WTC11 (cell line): ENCODE measurements around the gene SHOC1. TPM values are rescaled to one million over a fixed set of nuclear protein-coding genes. Genes with fewer than 3 reads are reported as not detected.

Experiments used
- ATAC-seq: fragments of 200-7000 bp; cut with Tn5 transposase; 2 replicates; pipeline ENCODE4 v1.10.0; 2021; ENCODE audit warnings: mild to moderate bottlenecking, moderate library complexity
- CTCF ChIA-PET: fragments of 300-600 bp; sonication (Branson Sonifier 250); formaldehyde crosslinking; loops from one replicate; lab custom pipeline; 2021; ENCODE audit warnings: antibody characterized with exemption; lab: Charles Lee
- POLR2A ChIA-PET: fragments of 350-600 bp; sonication (Branson Sonifier 250); formaldehyde crosslinking; loops from one replicate; lab custom pipeline; 2021; ENCODE audit warnings: antibody characterized with exemption; lab: Charles Lee
- DNase-seq: peaks from one replicate; pipeline ENCODE4 v3.0.0; 2021; ENCODE audit warnings: low spot score
- H3K27ac Mint-ChIP-seq: 2 replicates; pipeline ENCODE4 v1.8.0; 2021; ENCODE audit warnings: mixed read lengths
- H3K27me3 Mint-ChIP-seq: 2 replicates; pipeline ENCODE4 v1.8.0; 2021; ENCODE audit warnings: low read depth, mild to moderate bottlenecking, moderate library complexity, mixed read lengths
- H3K36me3 Mint-ChIP-seq: 2 replicates; pipeline ENCODE4 v1.8.0; 2021; ENCODE audit warnings: mixed read lengths
- H3K4me1 Mint-ChIP-seq: 2 replicates; pipeline ENCODE4 v1.8.0; 2022; ENCODE audit warnings: mixed read lengths
- H3K4me3 Mint-ChIP-seq: 2 replicates; pipeline ENCODE4 v1.8.0; 2021; ENCODE audit warnings: mild to moderate bottlenecking, moderate library complexity, mixed read lengths
- H3K9me3 Mint-ChIP-seq: 2 replicates; pipeline ENCODE4 v1.8.0; 2021; ENCODE audit warnings: mixed read lengths
- CBFB ChIP-seq: sonication (generic); formaldehyde crosslinking; IDR thresholded peaks from 2 replicates; pipeline ENCODE4 v1.8.1; 2022; ENCODE audit warnings: mild to moderate bottlenecking, low read depth, missing genetic modification reagents
- GTF2I ChIP-seq: fragments of 250-450 bp; sonication (Bioruptor Pico); conservative IDR thresholded peaks from 2 replicates; pipeline ENCODE4 v1.4.0; 2021; ENCODE audit warnings: mild to moderate bottlenecking
- NFE2L1 ChIP-seq: sonication (generic); formaldehyde crosslinking; IDR thresholded peaks from 2 replicates; pipeline ENCODE4 v1.8.1; 2023; ENCODE audit warnings: missing genetic modification reagents
- NFYB ChIP-seq: sonication (generic); formaldehyde crosslinking; conservative IDR thresholded peaks from 2 replicates; pipeline ENCODE4 v1.8.0; 2022; ENCODE audit warnings: low read depth, missing genetic modification reagents
- NR1H2 ChIP-seq: sonication (generic); formaldehyde crosslinking; IDR thresholded peaks from 2 replicates; pipeline ENCODE4 v1.9.0; 2021; ENCODE audit warnings: mild to moderate bottlenecking, moderate library complexity, missing genetic modification reagents
- NR2C2 ChIP-seq: sonication (generic); formaldehyde crosslinking; IDR thresholded peaks from 2 replicates; pipeline ENCODE4 v1.8.0; 2022; ENCODE audit warnings: mild to moderate bottlenecking, missing genetic modification reagents
- RELA ChIP-seq: sonication (generic); formaldehyde crosslinking; IDR thresholded peaks from 2 replicates; pipeline ENCODE4 v1.8.1; 2022; ENCODE audit warnings: missing genetic modification reagents, mild to moderate bottlenecking, borderline replicate concordance
- TCF7 ChIP-seq: sonication (generic); formaldehyde crosslinking; IDR thresholded peaks from 2 replicates; pipeline ENCODE4 v1.8.0; 2022; ENCODE audit warnings: mild to moderate bottlenecking, low read depth, missing genetic modification reagents, moderate library complexity
- TEAD4 ChIP-seq: sonication (generic); formaldehyde crosslinking; IDR thresholded peaks from 2 replicates; pipeline ENCODE4 v1.8.0; 2022; ENCODE audit warnings: mild to moderate bottlenecking, missing genetic modification reagents
- ZNF121 ChIP-seq: sonication (generic); formaldehyde crosslinking; IDR thresholded peaks from 2 replicates; pipeline ENCODE4 v1.8.0; 2023; ENCODE audit warnings: missing genetic modification reagents
- ZNF138 ChIP-seq: sonication (generic); formaldehyde crosslinking; conservative IDR thresholded peaks from 2 replicates; pipeline ENCODE4 v1.8.1; 2022; ENCODE audit warnings: mild to moderate bottlenecking, moderate library complexity, missing genetic modification reagents
- total RNA-seq: library from RNA; stranded (reverse); gene quantifications from 3 replicates; pipeline ENCODE4 v1.2.3, GENCODE V29; 2021
- TF ChIP-seq, protein P1 (sequence below): fragments of 250-450 bp; sonication (Bioruptor Pico); IDR thresholded peaks from 2 replicates; pipeline ENCODE4 v1.9.0; 2021; ENCODE audit warnings: mild to moderate bottlenecking
- TF ChIP-seq, protein P2 (sequence below): sonication (generic); formaldehyde crosslinking; IDR thresholded peaks from 2 replicates; pipeline ENCODE4 v1.8.1; 2023; ENCODE audit warnings: mild to moderate bottlenecking, missing genetic modification reagents, moderate library complexity
- TF ChIP-seq, protein P3 (sequence below): sonication (generic); formaldehyde crosslinking; IDR thresholded peaks from 2 replicates; pipeline ENCODE4 v1.8.0; 2022; ENCODE audit warnings: mild to moderate bottlenecking, missing genetic modification reagents
- TF ChIP-seq, protein P4 (sequence below): sonication (generic); formaldehyde crosslinking; IDR thresholded peaks from 2 replicates; pipeline ENCODE4 v1.8.1; 2023; ENCODE audit warnings: mild to moderate bottlenecking, missing genetic modification reagents
- TF ChIP-seq, protein P5 (sequence below): fragments of 250-450 bp; sonication (Bioruptor Pico); IDR thresholded peaks from 2 replicates; pipeline ENCODE4 v1.9.0; 2021; ENCODE audit warnings: mild to moderate bottlenecking
- TF ChIP-seq, protein P6 (sequence below): sonication (generic); formaldehyde crosslinking; IDR thresholded peaks from 2 replicates; pipeline ENCODE4 v1.8.1; 2023; ENCODE audit warnings: mild to moderate bottlenecking, missing genetic modification reagents, borderline replicate concordance
- TF ChIP-seq, protein P7 (sequence below): sonication (generic); formaldehyde crosslinking; IDR thresholded peaks from 2 replicates; pipeline ENCODE4 v1.8.1; 2022; ENCODE audit warnings: mild to moderate bottlenecking, missing genetic modification reagents, moderate library complexity, borderline replicate concordance
- TF ChIP-seq, protein P8 (sequence below): sonication (generic); formaldehyde crosslinking; IDR thresholded peaks from 2 replicates; pipeline ENCODE4 v1.8.1; 2022; ENCODE audit warnings: low read depth, missing genetic modification reagents, borderline replicate concordance
- TF ChIP-seq, protein P9 (sequence below): sonication (generic); formaldehyde crosslinking; IDR thresholded peaks from 2 replicates; pipeline ENCODE4 v1.8.1; 2023; ENCODE audit warnings: mild to moderate bottlenecking, missing genetic modification reagents, moderate library complexity

The SHOC1 gene
- total RNA-seq, 1 experiment from 2014 or later, result not detected

DNA sequence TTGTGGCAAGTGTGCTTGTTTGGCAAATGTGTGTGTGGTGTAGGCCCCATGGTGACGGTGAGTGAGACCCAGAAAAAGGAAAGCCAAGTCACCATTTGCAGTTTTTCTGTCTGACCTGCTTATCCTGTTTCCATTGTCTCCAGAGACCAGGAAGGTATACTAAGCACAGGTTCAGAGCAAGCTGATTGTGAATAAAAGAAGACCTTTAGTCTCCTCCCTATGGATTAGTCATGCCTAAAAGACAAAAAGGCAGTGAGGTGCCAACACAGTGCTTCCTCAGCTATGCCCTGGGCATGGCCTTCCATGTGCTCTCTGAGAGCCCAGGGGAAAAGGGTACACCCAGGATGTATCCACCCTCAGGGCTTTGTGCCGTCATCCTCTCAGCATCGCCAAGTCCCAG, 49.2 kb upstream of the SHOC1 start (continued):
- TF ChIP-seq, protein P1, sequence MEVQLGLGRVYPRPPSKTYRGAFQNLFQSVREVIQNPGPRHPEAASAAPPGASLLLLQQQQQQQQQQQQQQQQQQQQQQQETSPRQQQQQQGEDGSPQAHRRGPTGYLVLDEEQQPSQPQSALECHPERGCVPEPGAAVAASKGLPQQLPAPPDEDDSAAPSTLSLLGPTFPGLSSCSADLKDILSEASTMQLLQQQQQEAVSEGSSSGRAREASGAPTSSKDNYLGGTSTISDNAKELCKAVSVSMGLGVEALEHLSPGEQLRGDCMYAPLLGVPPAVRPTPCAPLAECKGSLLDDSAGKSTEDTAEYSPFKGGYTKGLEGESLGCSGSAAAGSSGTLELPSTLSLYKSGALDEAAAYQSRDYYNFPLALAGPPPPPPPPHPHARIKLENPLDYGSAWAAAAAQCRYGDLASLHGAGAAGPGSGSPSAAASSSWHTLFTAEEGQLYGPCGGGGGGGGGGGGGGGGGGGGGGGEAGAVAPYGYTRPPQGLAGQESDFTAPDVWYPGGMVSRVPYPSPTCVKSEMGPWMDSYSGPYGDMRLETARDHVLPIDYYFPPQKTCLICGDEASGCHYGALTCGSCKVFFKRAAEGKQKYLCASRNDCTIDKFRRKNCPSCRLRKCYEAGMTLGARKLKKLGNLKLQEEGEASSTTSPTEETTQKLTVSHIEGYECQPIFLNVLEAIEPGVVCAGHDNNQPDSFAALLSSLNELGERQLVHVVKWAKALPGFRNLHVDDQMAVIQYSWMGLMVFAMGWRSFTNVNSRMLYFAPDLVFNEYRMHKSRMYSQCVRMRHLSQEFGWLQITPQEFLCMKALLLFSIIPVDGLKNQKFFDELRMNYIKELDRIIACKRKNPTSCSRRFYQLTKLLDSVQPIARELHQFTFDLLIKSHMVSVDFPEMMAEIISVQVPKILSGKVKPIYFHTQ (CRISPR knock-in tag), result no peak
- TF ChIP-seq ZNF121 (CRISPR knock-in tag) (no peak), RELA (no peak)
- TF ChIP-seq, protein P2, sequence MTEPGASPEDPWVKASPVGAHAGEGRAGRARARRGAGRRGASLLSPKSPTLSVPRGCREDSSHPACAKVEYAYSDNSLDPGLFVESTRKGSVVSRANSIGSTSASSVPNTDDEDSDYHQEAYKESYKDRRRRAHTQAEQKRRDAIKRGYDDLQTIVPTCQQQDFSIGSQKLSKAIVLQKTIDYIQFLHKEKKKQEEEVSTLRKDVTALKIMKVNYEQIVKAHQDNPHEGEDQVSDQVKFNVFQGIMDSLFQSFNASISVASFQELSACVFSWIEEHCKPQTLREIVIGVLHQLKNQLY, result no peak
- TF ChIP-seq, protein P3, sequence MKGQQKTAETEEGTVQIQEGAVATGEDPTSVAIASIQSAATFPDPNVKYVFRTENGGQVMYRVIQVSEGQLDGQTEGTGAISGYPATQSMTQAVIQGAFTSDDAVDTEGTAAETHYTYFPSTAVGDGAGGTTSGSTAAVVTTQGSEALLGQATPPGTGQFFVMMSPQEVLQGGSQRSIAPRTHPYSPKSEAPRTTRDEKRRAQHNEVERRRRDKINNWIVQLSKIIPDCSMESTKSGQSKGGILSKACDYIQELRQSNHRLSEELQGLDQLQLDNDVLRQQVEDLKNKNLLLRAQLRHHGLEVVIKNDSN (CRISPR knock-in tag), result no peak

DNA sequence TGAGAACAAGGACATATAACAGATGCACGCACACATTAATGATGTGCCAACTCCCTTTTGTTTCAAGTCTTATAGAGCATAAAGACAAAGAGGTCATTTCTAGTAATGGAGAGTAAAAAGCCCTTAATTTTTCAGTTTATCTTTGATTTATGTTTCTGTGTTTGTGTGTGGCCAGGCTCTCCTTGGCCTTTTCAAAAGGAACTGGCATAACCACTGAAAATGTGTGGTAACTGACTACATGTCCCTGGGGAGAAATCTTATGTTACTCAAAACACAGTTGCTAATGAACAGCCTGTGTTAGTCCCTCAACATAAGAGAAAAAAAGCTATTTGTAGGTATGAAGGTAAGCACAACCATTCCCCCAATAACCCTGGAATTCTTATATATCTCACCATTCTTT, 47.6 kb upstream of the SHOC1 start:
- Mint-ChIP-seq H3K27ac (no peak overlapping the region), H3K9me3 (no peaks in the 10 kb centered on the region), H3K4me1 (no peaks in the 10 kb centered on the region)
- no peak for ATAC-seq
- POLR2A ChIA-PET, result no interaction called here
- TF ChIP-seq TCF7 (CRISPR knock-in tag) (no peak), GTF2I (CRISPR knock-in tag) (no peak), NFE2L1 (CRISPR knock-in tag) (no peak), NR1H2 (CRISPR knock-in tag) (no peak), ZNF138 (CRISPR knock-in tag) (no peak)
- TF ChIP-seq, protein P4, sequence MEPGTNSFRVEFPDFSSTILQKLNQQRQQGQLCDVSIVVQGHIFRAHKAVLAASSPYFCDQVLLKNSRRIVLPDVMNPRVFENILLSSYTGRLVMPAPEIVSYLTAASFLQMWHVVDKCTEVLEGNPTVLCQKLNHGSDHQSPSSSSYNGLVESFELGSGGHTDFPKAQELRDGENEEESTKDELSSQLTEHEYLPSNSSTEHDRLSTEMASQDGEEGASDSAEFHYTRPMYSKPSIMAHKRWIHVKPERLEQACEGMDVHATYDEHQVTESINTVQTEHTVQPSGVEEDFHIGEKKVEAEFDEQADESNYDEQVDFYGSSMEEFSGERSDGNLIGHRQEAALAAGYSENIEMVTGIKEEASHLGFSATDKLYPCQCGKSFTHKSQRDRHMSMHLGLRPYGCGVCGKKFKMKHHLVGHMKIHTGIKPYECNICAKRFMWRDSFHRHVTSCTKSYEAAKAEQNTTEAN (CRISPR knock-in tag), result no peak
- TF ChIP-seq, protein P5, sequence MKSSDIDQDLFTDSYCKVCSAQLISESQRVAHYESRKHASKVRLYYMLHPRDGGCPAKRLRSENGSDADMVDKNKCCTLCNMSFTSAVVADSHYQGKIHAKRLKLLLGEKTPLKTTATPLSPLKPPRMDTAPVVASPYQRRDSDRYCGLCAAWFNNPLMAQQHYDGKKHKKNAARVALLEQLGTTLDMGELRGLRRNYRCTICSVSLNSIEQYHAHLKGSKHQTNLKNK (CRISPR knock-in tag), result no peak
- TF ChIP-seq, all 79 proteins: peak for 0
- no peak for DNase-seq
- no peaks in the 10 kb centered on the region for H3K27me3 Mint-ChIP-seq
- H3K4me3 Mint-ChIP-seq, result no peak overlapping the region
- no peaks in the 10 kb centered on the region for H3K36me3 Mint-ChIP-seq
- CTCF ChIA-PET, result no interaction called here

DNA sequence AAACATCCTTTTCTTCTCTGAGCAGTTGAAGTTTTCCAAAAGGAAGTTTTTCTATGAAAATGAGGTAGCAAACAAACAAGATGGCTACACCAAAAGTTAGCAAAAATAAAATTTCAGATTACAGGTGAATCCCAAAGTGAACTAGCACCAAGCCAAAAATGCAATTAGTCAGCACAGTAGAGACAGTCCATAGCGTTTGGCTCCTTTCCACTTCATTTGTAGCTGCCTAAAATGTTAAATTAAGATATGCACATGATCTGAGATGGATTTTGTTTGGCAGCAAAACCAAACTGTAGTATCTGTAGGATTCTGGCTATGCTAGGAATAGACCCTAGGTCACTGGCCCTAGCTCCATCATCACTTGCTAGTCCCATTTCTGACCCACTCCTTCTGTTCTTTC, 45.7 kb upstream of the SHOC1 start:
- no peak for DNase-seq
- Mint-ChIP-seq H3K4me1 (no peaks in the 10 kb centered on the region), H3K27me3 (no peaks in the 10 kb centered on the region), H3K9me3 (no peaks in the 10 kb centered on the region), H3K4me3 (no peak overlapping the region), H3K36me3 (no peaks in the 10 kb centered on the region), H3K27ac (no peak overlapping the region)
- CTCF ChIA-PET, result interaction anchor here (0.5 kb wide), 1 partner anchor 52 kb away, joined by 3 read pairs; no protein-coding TSS in a partner anchor
- POLR2A ChIA-PET, result no interaction called here
- ATAC-seq, result no peak
- TF ChIP-seq TEAD4 (CRISPR knock-in tag), result no peak
- no peak for TF ChIP-seq NFYB (CRISPR knock-in tag)
- TF ChIP-seq, protein P6, sequence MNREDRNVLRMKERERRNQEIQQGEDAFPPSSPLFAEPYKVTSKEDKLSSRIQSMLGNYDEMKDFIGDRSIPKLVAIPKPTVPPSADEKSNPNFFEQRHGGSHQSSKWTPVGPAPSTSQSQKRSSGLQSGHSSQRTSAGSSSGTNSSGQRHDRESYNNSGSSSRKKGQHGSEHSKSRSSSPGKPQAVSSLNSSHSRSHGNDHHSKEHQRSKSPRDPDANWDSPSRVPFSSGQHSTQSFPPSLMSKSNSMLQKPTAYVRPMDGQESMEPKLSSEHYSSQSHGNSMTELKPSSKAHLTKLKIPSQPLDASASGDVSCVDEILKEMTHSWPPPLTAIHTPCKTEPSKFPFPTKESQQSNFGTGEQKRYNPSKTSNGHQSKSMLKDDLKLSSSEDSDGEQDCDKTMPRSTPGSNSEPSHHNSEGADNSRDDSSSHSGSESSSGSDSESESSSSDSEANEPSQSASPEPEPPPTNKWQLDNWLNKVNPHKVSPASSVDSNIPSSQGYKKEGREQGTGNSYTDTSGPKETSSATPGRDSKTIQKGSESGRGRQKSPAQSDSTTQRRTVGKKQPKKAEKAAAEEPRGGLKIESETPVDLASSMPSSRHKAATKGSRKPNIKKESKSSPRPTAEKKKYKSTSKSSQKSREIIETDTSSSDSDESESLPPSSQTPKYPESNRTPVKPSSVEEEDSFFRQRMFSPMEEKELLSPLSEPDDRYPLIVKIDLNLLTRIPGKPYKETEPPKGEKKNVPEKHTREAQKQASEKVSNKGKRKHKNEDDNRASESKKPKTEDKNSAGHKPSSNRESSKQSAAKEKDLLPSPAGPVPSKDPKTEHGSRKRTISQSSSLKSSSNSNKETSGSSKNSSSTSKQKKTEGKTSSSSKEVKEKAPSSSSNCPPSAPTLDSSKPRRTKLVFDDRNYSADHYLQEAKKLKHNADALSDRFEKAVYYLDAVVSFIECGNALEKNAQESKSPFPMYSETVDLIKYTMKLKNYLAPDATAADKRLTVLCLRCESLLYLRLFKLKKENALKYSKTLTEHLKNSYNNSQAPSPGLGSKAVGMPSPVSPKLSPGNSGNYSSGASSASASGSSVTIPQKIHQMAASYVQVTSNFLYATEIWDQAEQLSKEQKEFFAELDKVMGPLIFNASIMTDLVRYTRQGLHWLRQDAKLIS, result no peak
- TF ChIP-seq CBFB, result no peak
- TF ChIP-seq NR2C2 (CRISPR knock-in tag), result no peak
- TF ChIP-seq, protein P7, sequence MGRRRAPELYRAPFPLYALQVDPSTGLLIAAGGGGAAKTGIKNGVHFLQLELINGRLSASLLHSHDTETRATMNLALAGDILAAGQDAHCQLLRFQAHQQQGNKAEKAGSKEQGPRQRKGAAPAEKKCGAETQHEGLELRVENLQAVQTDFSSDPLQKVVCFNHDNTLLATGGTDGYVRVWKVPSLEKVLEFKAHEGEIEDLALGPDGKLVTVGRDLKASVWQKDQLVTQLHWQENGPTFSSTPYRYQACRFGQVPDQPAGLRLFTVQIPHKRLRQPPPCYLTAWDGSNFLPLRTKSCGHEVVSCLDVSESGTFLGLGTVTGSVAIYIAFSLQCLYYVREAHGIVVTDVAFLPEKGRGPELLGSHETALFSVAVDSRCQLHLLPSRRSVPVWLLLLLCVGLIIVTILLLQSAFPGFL (CRISPR knock-in tag), result no peak
- TF ChIP-seq, protein P8, sequence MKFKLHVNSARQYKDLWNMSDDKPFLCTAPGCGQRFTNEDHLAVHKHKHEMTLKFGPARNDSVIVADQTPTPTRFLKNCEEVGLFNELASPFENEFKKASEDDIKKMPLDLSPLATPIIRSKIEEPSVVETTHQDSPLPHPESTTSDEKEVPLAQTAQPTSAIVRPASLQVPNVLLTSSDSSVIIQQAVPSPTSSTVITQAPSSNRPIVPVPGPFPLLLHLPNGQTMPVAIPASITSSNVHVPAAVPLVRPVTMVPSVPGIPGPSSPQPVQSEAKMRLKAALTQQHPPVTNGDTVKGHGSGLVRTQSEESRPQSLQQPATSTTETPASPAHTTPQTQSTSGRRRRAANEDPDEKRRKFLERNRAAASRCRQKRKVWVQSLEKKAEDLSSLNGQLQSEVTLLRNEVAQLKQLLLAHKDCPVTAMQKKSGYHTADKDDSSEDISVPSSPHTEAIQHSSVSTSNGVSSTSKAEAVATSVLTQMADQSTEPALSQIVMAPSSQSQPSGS, result no peak
- TF ChIP-seq, protein P9, sequence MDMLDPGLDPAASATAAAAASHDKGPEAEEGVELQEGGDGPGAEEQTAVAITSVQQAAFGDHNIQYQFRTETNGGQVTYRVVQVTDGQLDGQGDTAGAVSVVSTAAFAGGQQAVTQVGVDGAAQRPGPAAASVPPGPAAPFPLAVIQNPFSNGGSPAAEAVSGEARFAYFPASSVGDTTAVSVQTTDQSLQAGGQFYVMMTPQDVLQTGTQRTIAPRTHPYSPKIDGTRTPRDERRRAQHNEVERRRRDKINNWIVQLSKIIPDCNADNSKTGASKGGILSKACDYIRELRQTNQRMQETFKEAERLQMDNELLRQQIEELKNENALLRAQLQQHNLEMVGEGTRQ (CRISPR knock-in tag), result no peak
